CD4-positive, alpha-beta T cell (primary cell): ENCODE results near the gene MAST2. TPM values are rescaled to one million over a fixed set of nuclear protein-coding genes. Genes with fewer than 3 reads are reported as not detected.

Experiments
- ATAC-seq: fragments of 200-7000 bp; cut with Tn5 transposase; one replicate; pipeline ENCODE4 v1.10.0; 2022; ENCODE audit warnings: mild to moderate bottlenecking; ENCODE audit not compliant: poor library complexity
- CTCF ChIA-PET: fragments of 350-600 bp; sonication (Branson Sonifier 250); formaldehyde crosslinking; loops from one replicate; lab custom pipeline; 2021; ENCODE audit warnings: antibody characterized with exemption, inconsistent platforms; lab: Charles Lee
- POLR2A ChIA-PET: fragments of 350-600 bp; sonication (Branson Sonifier 250); formaldehyde crosslinking; loops from one replicate; lab custom pipeline; 2021; ENCODE audit warnings: antibody characterized with exemption, inconsistent platforms; lab: Charles Lee
- DNase-seq, 14 experiments: peaks; one replicate each; pipeline ENCODE4 v3.0.0-alpha.2; 2013 to 2020; ENCODE audit warnings: mixed read lengths in 2 of 14
- H3K27ac ChIP-seq, 2 donors: one replicate each; pipeline versions ENCODE4 v1.5.1 to v1.7.0; 2013; ENCODE audit warnings: low read length in 2 of 2, low read depth in 1 of 2, mild to moderate bottlenecking in 1 of 2
- H3K27me3 ChIP-seq, 2 experiments: 1 replicate in 1 of 2; 2 replicates in 1 of 2; pipeline versions ENCODE4 v1.6.1 to v1.7.0; 2013; ENCODE audit warnings: low read length in 2 of 2, control low read depth in 1 of 2, mild to moderate bottlenecking in 1 of 2, moderate library complexity in 1 of 2; ENCODE audit not compliant: insufficient read depth in 2 of 2, control insufficient read depth in 1 of 2
- H3K36me3 ChIP-seq: one replicate; pipeline ENCODE4 v1.6.1; 2013; ENCODE audit warnings: low read length, control low read depth; ENCODE audit not compliant: insufficient read depth
- H3K4me1 ChIP-seq: one replicate; pipeline ENCODE4 v1.6.1; 2013; ENCODE audit warnings: low read length, control low read depth; ENCODE audit not compliant: insufficient read depth
- H3K4me3 ChIP-seq: one replicate; pipeline ENCODE4 v1.5.1; 2013; ENCODE audit warnings: mild to moderate bottlenecking, low read length, moderate library complexity
- H3K9me3 ChIP-seq, 2 experiments: 1 replicate in 1 of 2; 2 replicates in 1 of 2; pipeline versions ENCODE4 v1.6.1 to v1.7.0; 2013; ENCODE audit warnings: low read length in 2 of 2, mild to moderate bottlenecking in 2 of 2, control low read depth in 1 of 2, moderate library complexity in 1 of 2; ENCODE audit not compliant: control insufficient read depth in 1 of 2, insufficient read depth in 1 of 2
- H3K27ac Mint-ChIP-seq: one replicate; pipeline ENCODE4 v1.8.0; 2020; ENCODE audit warnings: mixed read lengths
- H3K27me3 Mint-ChIP-seq: one replicate; pipeline ENCODE4 v1.8.0; 2021; ENCODE audit warnings: mixed read lengths
- H3K36me3 Mint-ChIP-seq: one replicate; pipeline ENCODE4 v1.8.0; 2021; ENCODE audit warnings: low read depth, mixed read lengths
- H3K4me1 Mint-ChIP-seq: one replicate; pipeline ENCODE4 v1.8.0; 2021; ENCODE audit warnings: low read depth, mixed read lengths
- H3K4me3 Mint-ChIP-seq: one replicate; pipeline ENCODE4 v1.8.0; 2020; ENCODE audit warnings: mild to moderate bottlenecking, mixed read lengths
- H3K9me3 Mint-ChIP-seq: one replicate; pipeline ENCODE4 v1.8.0; 2020; ENCODE audit warnings: mixed read lengths
- CTCF ChIP-seq: fragments of 200-600 bp; IDR thresholded peaks from one replicate; pipeline ENCODE4 v1.8.0; 2022; ENCODE audit warnings: antibody characterized with exemption, mild to moderate bottlenecking
- intact Hi-C, 2 experiments: fragments of 100-400 bp; cut with DNase I in 1 of 2; cut with micrococcal nuclease in 1 of 2; formaldehyde crosslinking; loops; one replicate each; pipeline versions ENCODE4 v1.15.1 to v1.9.0; 2023 to 2025; cut with DNase I, micrococcal nuclease
- total RNA-seq, 174 experiments: library from RNA in 2 of 174; stranded (reverse) in 2 of 174; gene quantifications; one replicate each; pipeline ENCODE4 v1.2.3 and lab custom pipeline; 2021 to 2026

MAST2 gene
- total RNA-seq, 2 experiments from 2014 or later = 5.7 to 6.5 TPM

GRCh38 chr1:46002551-46003150 lies 199.2 kb downstream of the MAST2 start:
- H3K36me3 ChIP-seq = peaks cover 10% of the 10 kb centered on the region
- CTCF ChIA-PET = no interaction called here

GRCh38 chr1:46003315-46003714 lies 199.9 kb downstream of the MAST2 start:
- TF ChIP-seq CTCF = no peak
- Histone ChIP-seq H3K4me3 (no peak overlapping the region), H3K9me3 (no peaks in the 10 kb centered on the region), H3K27me3 (no peaks in the 10 kb centered on the region), H3K36me3 (peaks cover 10% of the 10 kb centered on the region), H3K4me1 (no peaks in the 10 kb centered on the region), H3K27ac (no peak overlapping the region)
- intact Hi-C loops = no loop called here
- Mint-ChIP-seq H3K27me3 (no peaks in the 10 kb centered on the region), H3K27ac (no peak overlapping the region), H3K4me3 (no peak overlapping the region), H3K4me1 (no peaks in the 10 kb centered on the region), H3K9me3 (no peaks in the 10 kb centered on the region), H3K36me3 (peaks cover 18% of the 10 kb centered on the region)
- no peak for ATAC-seq
- ChIA-PET CTCF (no interaction called here), POLR2A (interaction anchor here (0.7 kb wide), 1 partner anchor 227 kb away, joined by 3 read pairs; no protein-coding TSS in a partner anchor)
- no peak for DNase-seq

More at GRCh38 chr1:46002551-46003150, 199.2 kb downstream of the MAST2 start:
- Mint-ChIP-seq H3K27ac (no peak overlapping the region), H3K4me3 (no peak overlapping the region), H3K27me3 (no peaks in the 10 kb centered on the region), H3K36me3 (peaks cover 12% of the 10 kb centered on the region), H3K9me3 (no peaks in the 10 kb centered on the region), H3K4me1 (no peaks in the 10 kb centered on the region)
- Histone ChIP-seq H3K27me3 (no peaks in the 10 kb centered on the region), H3K27ac (no peak overlapping the region), H3K9me3 (no peaks in the 10 kb centered on the region), H3K4me1 (no peaks in the 10 kb centered on the region), H3K4me3 (no peak overlapping the region)
- ATAC-seq (no peak), DNase-seq (no peak)
- POLR2A ChIA-PET = interaction anchor here (0.7 kb wide), 1 partner anchor 228 kb away, joined by 3 read pairs; no protein-coding TSS in a partner anchor
- TF ChIP-seq CTCF = no peak
- intact Hi-C loops = no loop called here

GRCh38 chr1:46004492-46004891 lies 201.1 kb downstream of the MAST2 start:
- ATAC-seq (no peak), DNase-seq (no peak)
- no peak overlapping the region for H3K27ac Mint-ChIP-seq
- no peak overlapping the region for H3K4me3 Mint-ChIP-seq
- peaks cover 12% of the 10 kb centered on the region for H3K36me3 ChIP-seq
- no peaks in the 10 kb centered on the region for H3K27me3 ChIP-seq
- H3K4me1 Mint-ChIP-seq = no peaks in the 10 kb centered on the region
- no peaks in the 10 kb centered on the region for H3K9me3 ChIP-seq
- no peaks in the 10 kb centered on the region for H3K9me3 Mint-ChIP-seq
- H3K27ac ChIP-seq = no peak overlapping the region
- peaks cover 25% of the 10 kb centered on the region for H3K36me3 Mint-ChIP-seq
- no peak for TF ChIP-seq CTCF
- intact Hi-C loops = no loop called here
- CTCF ChIA-PET = no interaction called here
- no peak overlapping the region for H3K4me3 ChIP-seq
- H3K27me3 Mint-ChIP-seq = no peaks in the 10 kb centered on the region
- POLR2A ChIA-PET = interaction anchor here (0.7 kb wide), 1 partner anchor 18 kb away, joined by 4 read pairs; no protein-coding TSS in a partner anchor
- no peaks in the 10 kb centered on the region for H3K4me1 ChIP-seq
